CD4-positive, alpha-beta T cell treated with Interleukin-2 at 100 ng/mL for 4 hours (primary cell): Measurements from ENCODE around the gene XXYLT1.
"Not testable (repeated sequence)": the region's sequence is repeated elsewhere in the genome, so short reads cannot be mapped to it uniquely, and the experiment has no call there.

Experiments used
- DNase-seq: peaks from one replicate; pipeline ENCODE4 v3.0.0-alpha.2; 2020; ENCODE audit warnings: low spot score

XXYLT1 gene

GRCh38 chr3:195250473-195251251 lies 20.3 kb downstream of the XXYLT1 start:
- DNase-seq, result no peak

DNA sequence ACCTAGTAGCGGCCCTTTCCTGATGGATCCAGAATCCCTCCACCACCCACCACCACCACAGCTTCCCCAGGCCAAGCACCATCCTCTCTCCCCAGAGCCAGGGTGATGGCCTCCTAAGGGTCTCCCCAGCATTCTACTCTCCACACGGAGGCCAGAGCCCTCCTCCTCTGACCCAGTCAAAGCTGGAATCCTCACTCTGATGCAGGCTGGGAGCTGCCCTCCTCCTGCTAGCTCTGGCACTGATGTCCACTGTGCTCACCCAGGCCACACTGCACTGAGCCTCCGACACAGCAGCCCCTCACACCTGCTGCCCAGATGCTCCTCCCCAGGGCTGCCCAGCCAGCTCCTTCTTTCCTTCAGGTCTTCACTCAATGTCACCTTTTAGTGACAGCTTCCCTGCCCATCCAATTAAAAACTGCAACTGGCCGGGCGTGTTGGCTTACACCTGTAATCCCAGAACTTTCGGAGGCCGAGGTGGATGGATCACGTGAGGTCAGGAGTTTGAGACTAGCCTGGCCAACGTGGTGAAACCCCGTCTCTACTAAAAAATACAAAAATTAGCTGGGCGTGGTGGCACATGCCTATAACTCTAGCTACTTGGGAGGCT lies 21.0 kb downstream of the XXYLT1 start:
- no peak for DNase-seq

DNA sequence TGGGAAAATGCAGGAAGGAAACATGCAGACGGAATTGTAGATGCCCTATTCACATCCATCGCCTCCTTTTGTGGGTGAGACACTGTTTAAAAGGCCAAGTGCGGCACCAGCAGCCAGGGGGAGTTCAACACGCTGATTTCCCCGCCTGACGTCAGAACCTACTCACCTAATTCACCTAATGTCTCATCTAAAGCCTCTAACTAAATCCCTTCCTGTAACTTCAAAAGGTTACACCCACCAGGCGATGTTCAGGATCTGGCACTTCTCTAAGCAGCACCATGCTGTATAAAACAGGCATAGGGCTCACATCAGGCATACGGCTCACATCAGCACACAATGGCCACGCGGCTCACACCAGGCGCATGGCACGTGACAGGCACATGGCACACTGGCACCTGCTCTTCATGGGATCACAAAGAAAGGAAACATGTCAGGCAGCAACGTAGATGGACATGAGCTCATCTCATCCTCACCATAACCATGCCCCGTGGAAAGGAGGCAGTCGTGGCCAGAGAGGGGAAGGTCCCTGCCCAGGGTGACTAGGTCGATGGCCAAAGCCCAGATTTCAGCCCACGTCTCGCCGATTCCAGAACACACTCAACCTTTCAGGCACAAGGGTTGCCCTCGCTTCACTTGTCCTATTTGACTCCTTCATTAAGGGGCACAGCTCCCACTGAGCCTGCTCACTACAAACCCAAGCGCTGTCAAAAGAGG lies 21.7 kb downstream of the XXYLT1 start:
- no peak for DNase-seq

GRCh38 chr3:195248281-195248680 lies 22.7 kb downstream of the XXYLT1 start:
- no peak for DNase-seq

GRCh38 chr3:195247863-195248189 lies 23.1 kb downstream of the XXYLT1 start:
- no peak for DNase-seq

- DNase-seq, result no peak
These were observed 23.7 kb downstream of the XXYLT1 start for GRCh38 chr3:195247086-195247862.

- DNase-seq, result no peak
These were observed 24.4 kb downstream of the XXYLT1 start for GRCh38 chr3:195246581-195246995.

DNA sequence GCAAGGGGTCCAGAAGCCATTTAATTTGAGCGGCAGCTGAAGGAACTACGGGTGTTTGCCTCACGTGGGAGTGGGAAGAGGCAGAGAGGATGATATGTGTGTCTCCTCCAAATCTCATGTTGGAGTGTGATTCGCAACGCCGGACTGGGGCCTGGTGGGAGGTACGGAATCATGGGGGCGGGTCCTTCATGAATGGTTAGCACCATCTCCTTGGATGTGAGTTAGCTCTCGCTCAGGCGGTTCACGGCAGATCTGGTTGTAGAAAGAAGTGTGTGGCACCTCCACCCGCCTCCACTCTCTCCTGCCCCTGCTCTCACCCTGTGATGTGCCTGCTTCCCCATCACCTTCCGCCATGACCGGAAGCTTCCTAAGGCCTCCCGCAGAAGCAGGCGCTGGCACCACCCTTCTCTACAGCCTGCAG lies 25.4 kb downstream of the XXYLT1 start:
- no peak for DNase-seq

GRCh38 chr3:195241592-195242355 lies 29.2 kb downstream of the XXYLT1 start:
- no peak for DNase-seq

GRCh38 chr3:195240939-195241338 lies 30.0 kb downstream of the XXYLT1 start:
- DNase-seq, result no peak

DNA sequence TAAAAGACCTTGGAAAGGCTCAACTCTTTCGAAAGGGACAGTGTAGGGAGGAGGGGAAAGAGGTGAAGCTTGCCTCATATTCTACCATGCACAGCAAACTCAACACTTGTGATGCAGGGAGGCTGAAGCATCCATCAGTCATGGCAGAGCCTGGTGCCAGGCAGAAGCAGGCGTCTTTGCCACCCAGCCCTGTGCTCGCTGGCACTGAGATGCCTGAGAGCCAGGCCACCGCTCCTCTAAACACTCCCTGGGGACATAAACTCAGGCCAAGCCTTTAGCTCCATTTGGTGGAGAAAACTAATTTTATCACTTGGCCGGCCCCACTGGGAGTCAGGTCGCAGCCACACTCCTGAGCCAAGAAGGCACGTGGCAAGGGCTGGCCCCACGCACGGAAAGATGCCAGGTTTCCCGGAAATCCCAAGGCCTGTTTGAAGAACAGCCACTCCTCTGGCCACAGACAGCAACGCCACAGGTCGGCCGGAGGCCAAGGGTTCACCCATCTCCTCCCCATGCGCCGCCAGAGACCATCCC lies 30.7 kb downstream of the XXYLT1 start:
- DNase-seq, result no peak

GRCh38 chr3:195239121-195239520 lies 31.8 kb downstream of the XXYLT1 start:
- DNase-seq, result no peak

- DNase-seq, result no peak
These were observed 32.3 kb downstream of the XXYLT1 start for GRCh38 chr3:195238586-195239118.

GRCh38 chr3:195238081-195238571 lies 32.8 kb downstream of the XXYLT1 start:
- DNase-seq, result no peak

- no peak for DNase-seq
These were observed 34.0 kb downstream of the XXYLT1 start for GRCh38 chr3:195236801-195237570.

- DNase-seq, result no peak
These were observed 34.7 kb downstream of the XXYLT1 start for GRCh38 chr3:195236076-195236798.

DNA sequence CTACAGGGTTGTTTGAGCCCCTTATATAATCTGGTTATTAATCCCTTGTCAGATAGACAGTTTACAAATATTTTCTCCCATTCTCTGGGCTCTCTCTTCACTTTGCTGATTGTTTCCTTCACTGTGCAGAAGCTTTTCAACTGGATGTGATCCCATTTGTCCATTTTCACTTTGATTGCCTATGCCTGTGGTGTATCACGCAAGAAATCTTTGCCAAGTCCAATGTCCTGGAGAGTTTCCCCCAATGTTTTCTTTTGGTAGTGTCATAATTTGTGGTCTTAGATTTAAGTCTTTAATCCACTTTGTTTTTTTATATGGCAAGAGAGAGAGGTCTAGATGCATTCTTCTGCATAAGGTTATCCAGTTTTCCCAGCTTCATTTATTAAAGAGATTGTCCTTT lies 40.7 kb downstream of the XXYLT1 start:
- no peak for DNase-seq

DNA sequence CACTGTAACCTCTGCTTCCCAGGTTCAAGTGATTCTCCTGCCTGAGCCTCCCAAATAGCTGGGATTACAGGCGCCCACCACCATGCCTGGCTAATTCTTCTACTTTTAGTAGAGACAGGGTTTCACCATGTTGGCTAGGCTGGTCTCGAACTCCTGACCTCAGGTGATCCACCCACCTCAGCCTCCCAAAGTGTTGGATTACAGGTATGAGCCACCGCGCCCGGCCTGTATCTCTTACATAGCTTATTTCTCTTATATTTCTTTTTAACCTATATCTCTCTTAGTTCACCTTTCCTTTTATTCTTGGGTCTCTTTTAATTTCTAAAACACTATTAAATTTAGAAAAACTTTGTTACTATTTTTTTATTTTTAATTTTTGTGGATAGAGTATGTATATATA lies 42.1 kb downstream of the XXYLT1 start:
- not testable (repeated sequence) for DNase-seq

DNA sequence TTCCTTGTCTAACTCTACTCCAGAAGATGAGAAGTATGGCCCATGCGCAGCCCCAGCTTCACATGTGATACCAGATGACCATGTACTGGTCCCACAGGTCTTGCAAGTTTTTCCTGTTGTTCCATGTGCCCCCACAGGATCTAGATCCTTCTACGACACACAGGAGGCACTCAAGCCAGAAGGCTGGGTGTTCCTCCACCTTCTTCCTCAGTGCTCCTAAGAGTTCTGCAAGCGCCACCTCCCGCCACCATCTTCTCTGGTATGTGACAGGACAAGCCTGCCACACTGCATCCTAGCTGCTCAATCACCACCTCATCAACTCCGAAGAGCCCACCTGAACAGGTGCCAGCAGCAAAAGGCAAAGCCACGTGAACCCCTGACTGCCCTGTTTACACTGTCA lies 43.1 kb downstream of the XXYLT1 start:
- DNase-seq, result no peak
